K562 (cell line): ENCODE results near the gene DNPEP. TPM values are rescaled to one million over a fixed set of nuclear protein-coding genes. Genes with fewer than 3 reads are reported as not detected.

Experiments
- ATAC-seq: fragments of 200-7000 bp; cut with Tn5 transposase; 3 replicates; pipeline ENCODE4 v1.9.1; 2020; ENCODE audit warnings: moderate library complexity
- BruUV-seq: library from RNA; stranded (reverse); fragments of 400-500 nt; replicated peaks from 2 replicates; lab custom pipeline; 2021; lab: Mats Ljungman, UMichigan
- CTCF ChIA-PET: fragments of 300-600 bp; formaldehyde crosslinking; extraction: SDS; loops from one replicate; lab custom pipeline; 2021; ENCODE audit warnings: low intra/inter-chr PET ratio; lab: Yijun Ruan, JAX
- POLR2A ChIA-PET: fragments of 300-600, 350-650 bp; sonication (Branson Sonifier 250); formaldehyde crosslinking; extraction: SDS; loops from one replicate; lab custom pipeline; 2021; ENCODE audit warnings: antibody characterized with exemption, inconsistent platforms; lab: Yijun Ruan, JAX
- DNase-seq, 4 experiments: peaks; one replicate each; pipeline versions ENCODE4 v3.0.0 to v3.0.0-alpha.2; 2011 to 2018; ENCODE audit warnings: low spot score in 3 of 4, mixed read lengths in 3 of 4; ENCODE audit errors: extremely low read depth in 1 of 4
- FAIRE-seq: peaks from 2 replicates; lab custom pipeline; 2011; peaks lifted over from hg19 to GRCh38; lab: Jason Lieb, UNC
- H2AFZ ChIP-seq: 2 replicates; pipeline ENCODE4 v1.6.0; 2011; ENCODE audit warnings: low read depth, low read length, control low read depth, inconsistent platforms
- H3K27ac ChIP-seq: fragments of 200-600 bp; 3 replicates; pipeline ENCODE4 v1.8.0; 2011; ENCODE audit warnings: low read depth, mild to moderate bottlenecking, control low read depth, inconsistent platforms, low read length, moderate library complexity, mixed read lengths; ENCODE audit errors: extremely low read depth
- H3K27me3 ChIP-seq, 2 experiments: fragments of 300-600 bp in 1 of 2; 2 replicates in 1 of 2; 3 replicates in 1 of 2; pipeline versions ENCODE4 v1.6.0 to v1.8.0; 2011; ENCODE audit warnings: inconsistent platforms in 2 of 2, low read length in 2 of 2, mild to moderate bottlenecking in 1 of 2, mixed read lengths in 1 of 2, moderate library complexity in 1 of 2; ENCODE audit not compliant: control insufficient read depth in 2 of 2, insufficient read depth in 2 of 2
- H3K36me3 ChIP-seq: fragments of 300-600 bp; 3 replicates; pipeline ENCODE4 v1.8.0; 2011; ENCODE audit warnings: mild to moderate bottlenecking, low read length, inconsistent platforms; ENCODE audit not compliant: control insufficient read depth, insufficient read depth
- H3K4me1 ChIP-seq, 2 experiments: fragments of 200-600 bp in 1 of 2; replicated peaks in 1 of 2; 2 replicates in 1 of 2; 3 replicates in 1 of 2; pipeline versions ENCODE4 v1.5.1 to v1.8.0; 2011; ENCODE audit warnings: inconsistent platforms in 2 of 2, low read length in 2 of 2, mild to moderate bottlenecking in 1 of 2, mixed read lengths in 1 of 2, moderate library complexity in 1 of 2; ENCODE audit not compliant: control insufficient read depth in 2 of 2, insufficient read depth in 2 of 2
- H3K4me2 ChIP-seq: 2 replicates; pipeline ENCODE4 v1.6.1; 2011; ENCODE audit warnings: low read length, control low read depth, inconsistent platforms, mixed read lengths; ENCODE audit not compliant: insufficient read depth
- H3K4me3 ChIP-seq: fragments of 200-600 bp; sonication (generic), shearing (Covaris generic); 2 replicates; pipeline ENCODE4 v1.5.1; 2016; ENCODE audit warnings: control low read depth, inconsistent platforms
- H3K79me2 ChIP-seq: fragments of 200-600 bp; 3 replicates; pipeline ENCODE4 v1.8.0; 2011; ENCODE audit warnings: low read length, inconsistent platforms; ENCODE audit not compliant: control insufficient read depth, insufficient read depth
- H3K9ac ChIP-seq, 2 experiments: 2 replicates each; pipeline versions ENCODE4 v1.6.0 to v1.6.1; 2011; ENCODE audit warnings: low read depth in 2 of 2, low read length in 2 of 2, control low read depth in 1 of 2, inconsistent platforms in 1 of 2, mild to moderate bottlenecking in 1 of 2, mixed read lengths in 1 of 2; ENCODE audit not compliant: insufficient read depth in 1 of 2
- H3K9me1 ChIP-seq: one replicate; pipeline ENCODE4 v1.6.0; 2011; ENCODE audit warnings: inconsistent platforms, mild to moderate bottlenecking, low read length, moderate library complexity; ENCODE audit not compliant: control insufficient read depth, insufficient read depth
- H3K9me3 ChIP-seq: replicated peaks from 2 replicates; pipeline ENCODE4 v1.5.1; 2011; ENCODE audit warnings: low read depth, low read length, inconsistent platforms; ENCODE audit not compliant: control insufficient read depth, insufficient read depth
- H4K20me1 ChIP-seq: replicated peaks from 2 replicates; pipeline ENCODE4 v1.6.1; 2011; ENCODE audit warnings: low read length, inconsistent platforms, mixed read lengths; ENCODE audit not compliant: control insufficient read depth, insufficient read depth
- ARID1B ChIP-seq: fragments of 450-650 bp; IDR thresholded peaks from 2 replicates; pipeline ENCODE4 v1.6.1; 2016; ENCODE audit warnings: antibody characterized with exemption, mild to moderate bottlenecking, inconsistent platforms
- ATF1 ChIP-seq, 2 experiments: fragments of 450-650 bp in 1 of 2; IDR thresholded peaks; 2 replicates each; pipeline ENCODE4 v1.6.1; 2016; ENCODE audit warnings: missing compliant biosample characterization in 1 of 2, missing genetic modification characterization in 1 of 2
- ATF3 ChIP-seq, 2 experiments: fragments of 450-650 bp in 1 of 2; sonication (generic) in 1 of 2; formaldehyde crosslinking in 1 of 2; IDR thresholded peaks in 1 of 2; conservative IDR thresholded peaks in 1 of 2; 2 replicates each; pipeline versions ENCODE4 v1.6.1 to v1.8.1; 2016 to 2023; ENCODE audit warnings: mild to moderate bottlenecking in 2 of 2, moderate library complexity in 2 of 2, inconsistent platforms in 1 of 2, missing genetic modification reagents in 1 of 2
- ATF7 ChIP-seq: fragments of 450-650 bp; IDR thresholded peaks from 2 replicates; pipeline ENCODE4 v1.7.1; 2014; ENCODE audit warnings: mild to moderate bottlenecking, moderate library complexity
- C11orf30 ChIP-seq: fragments of 450-650 bp; IDR thresholded peaks from 2 replicates; pipeline ENCODE4 v1.6.1; 2016; ENCODE audit warnings: low read depth, mild to moderate bottlenecking
- CHD2 ChIP-seq: IDR thresholded peaks from 2 replicates; pipeline ENCODE4 v1.6.1; 2011; ENCODE audit warnings: low read depth, low read length
- DPF2 ChIP-seq: fragments of 450-650 bp; IDR thresholded peaks from 2 replicates; pipeline ENCODE4 v1.6.1; 2016
- E2F6 ChIP-seq, 2 experiments: IDR thresholded peaks; 2 replicates each; pipeline ENCODE4 v1.6.1; 2011; ENCODE audit warnings: borderline replicate concordance in 1 of 2, control low read depth in 1 of 2, low read depth in 1 of 2, low read length in 1 of 2, mild to moderate bottlenecking in 1 of 2, mixed read lengths in 1 of 2, moderate library complexity in 1 of 2; ENCODE audit not compliant: insufficient read depth in 1 of 2, insufficient read length in 1 of 2, poor library complexity in 1 of 2, severe bottlenecking in 1 of 2; ENCODE audit errors: extremely low read depth in 1 of 2
- JUN ChIP-seq, 2 experiments: sonication (generic) in 1 of 2; formaldehyde crosslinking in 1 of 2; IDR thresholded peaks; 2 replicates each; pipeline versions ENCODE4 v1.6.1 to v1.8.0; 2012 to 2022; ENCODE audit warnings: borderline replicate concordance in 2 of 2, mild to moderate bottlenecking in 2 of 2, improper control_type of control experiment in 1 of 2, low read depth in 1 of 2, low read length in 1 of 2, missing genetic modification reagents in 1 of 2
- LCOR ChIP-seq: sonication (generic); formaldehyde crosslinking; IDR thresholded peaks from 2 replicates; pipeline ENCODE4 v1.8.0; 2022; ENCODE audit warnings: mild to moderate bottlenecking, missing genetic modification reagents
- MAFG ChIP-seq: fragments of 450-650 bp; conservative IDR thresholded peaks from 2 replicates; pipeline ENCODE4 v1.6.1; 2016; ENCODE audit warnings: missing genetic modification characterization, missing compliant biosample characterization
- MEF2A ChIP-seq: IDR thresholded peaks from 2 replicates; pipeline ENCODE4 v1.6.1; 2011; ENCODE audit warnings: low read depth, mild to moderate bottlenecking, low read length, moderate library complexity; ENCODE audit not compliant: control insufficient read depth
- MEF2D ChIP-seq: conservative IDR thresholded peaks from 2 replicates; pipeline ENCODE4 v1.6.1; 2016; ENCODE audit warnings: low read depth, missing genetic modification characterization, missing compliant biosample characterization
- NFE2L1 ChIP-seq: fragments of 450-650 bp; IDR thresholded peaks from 2 replicates; pipeline ENCODE4 v1.6.1; 2016; ENCODE audit warnings: missing genetic modification characterization, low read depth, mild to moderate bottlenecking, missing compliant biosample characterization, moderate library complexity, borderline replicate concordance
- SIN3A ChIP-seq, 2 experiments: fragments of 150-350 bp in 1 of 2; IDR thresholded peaks; 2 replicates each; pipeline ENCODE4 v1.6.1; 2011 to 2016; ENCODE audit warnings: borderline replicate concordance in 2 of 2, low read depth in 2 of 2, low read length in 2 of 2, mild to moderate bottlenecking in 2 of 2, moderate library complexity in 2 of 2; ENCODE audit not compliant: control insufficient read depth in 1 of 2
- SMARCA4 ChIP-seq: fragments of 450-650 bp; IDR thresholded peaks from 2 replicates; pipeline ENCODE4 v1.6.1; 2016
- ZBTB7A ChIP-seq: IDR thresholded peaks from 2 replicates; pipeline ENCODE4 v1.6.1; 2011; ENCODE audit warnings: low read depth, mild to moderate bottlenecking, low read length, moderate library complexity, borderline replicate concordance; ENCODE audit not compliant: control insufficient read depth
- ZNF316 ChIP-seq: fragments of 450-650 bp; IDR thresholded peaks from 2 replicates; pipeline ENCODE4 v1.6.1; 2016
- ZNF354B ChIP-seq: fragments of 250-450 bp; sonication (Bioruptor Pico); IDR thresholded peaks from 2 replicates; pipeline ENCODE4 v1.4.0; 2020
- ZNF696 ChIP-seq: fragments of 250-450 bp; sonication (Bioruptor Pico); conservative IDR thresholded peaks from 2 replicates; pipeline ENCODE4 v1.4.0; 2020; ENCODE audit warnings: mild to moderate bottlenecking, moderate library complexity
- WGBS: fragments of 100-300 bp; shearing (Covaris generic); methylation state at CpG from one replicate; pipeline ENCODE4 v1.1.6; 2016; ENCODE audit warnings: low coverage, mixed read lengths; ENCODE audit not compliant: insufficient coverage; ENCODE audit errors: missing lambda C conversion rate; 5-methylcytosine and 5-hydroxymethylcytosine counted together
- in situ Hi-C: fragments of 300-500 bp; cut with MboI; formaldehyde crosslinking; loops from 4 replicates; pipeline ENCODE4 v1.15.0; 2018; ENCODE audit warnings: inconsistent platforms, mixed read lengths
- intact Hi-C: fragments of 100-400 bp; cut with micrococcal nuclease; formaldehyde crosslinking; loops from 2 replicates; pipeline ENCODE4 v1.14.2; 2022
- polyA plus RNA-seq, 8 experiments: library from polyadenylated mRNA; depleted of rRNA in 4 of 8; stranded (reverse) in 5 of 8; unstranded in 3 of 8; fragments of >200 nt; fragmentation: Nextera tagmentation in 2 of 8; fragmentation: Illumina TruSeq in 1 of 8; extraction: Ambion mirVana in 2 of 8; extraction: Trizol in 1 of 8; gene quantifications; 2 replicates each; pipeline versions ENCODE4 v1.2.1 to v1.2.3, GENCODE V29; 2011 to 2014; ENCODE audit warnings: inconsistent platforms in 1 of 8, missing spikeins in 1 of 8
- total RNA-seq, 7 experiments: library from RNA; depleted of rRNA in 6 of 7; stranded (reverse); fragments of >200 nt in 6 of 7; fragmentation: Illumina TruSeq in 2 of 7; extraction: Trizol in 2 of 7; gene quantifications; 2 replicates each; pipeline versions ENCODE4 v1.2.1 to v1.2.3, GENCODE V29; 2011 to 2021; ENCODE audit warnings: low replicate concordance in 1 of 7

DNPEP gene
- total and polyA plus RNA-seq, 9 of the 15 experiments (the other 6 are each of a cell fraction or from before 2014, with no cell fraction given), result 34.6 to 71.4 (median 45.5) TPM

- no peaks in the 10 kb centered on the region for H4K20me1 ChIP-seq
- intact Hi-C loops, result no loop called here
- peak overlapping the region; percentile 62; the same call in 1 of the 2 replicates for H2AFZ ChIP-seq
- peaks cover 17% of the 10 kb centered on the region in 2 experiments for H3K4me1 ChIP-seq
- ATAC-seq, result peak; percentile 46
- no peaks in the 10 kb centered on the region for H3K27me3 ChIP-seq
- H3K9ac ChIP-seq, result peak overlapping the region in 1 of 2 experiments; percentile 27; a peak in 1 of 4 replicates
- no peak overlapping the region; the same call in 1 of the 2 replicates for H3K4me2 ChIP-seq
- H3K36me3 ChIP-seq, result no peaks in the 10 kb centered on the region
- no peaks in the 10 kb centered on the region for H3K9me1 ChIP-seq
- no peaks in the 10 kb centered on the region for H3K9me3 ChIP-seq
- no TSS peak for BruUV-seq
- no peak for FAIRE-seq
- ChIA-PET CTCF (no interaction called here), POLR2A (no interaction called here)
- no peaks in the 10 kb centered on the region for H3K79me2 ChIP-seq
- DNase-seq, result peak in 1 of 4 experiments; percentile 50
- in situ Hi-C loops, result loop anchor here (5.0 kb wide), 1 partner anchor 125 kb away; no protein-coding TSS in a partner anchor
- WGBS, result 20% methylated on average over 1 of the region's 3 CpGs
- peak overlapping the region; percentile 31; the same call in 1 of the 3 replicates for H3K27ac ChIP-seq
- H3K4me3 ChIP-seq, result no peak overlapping the region
- TF ChIP-seq C11orf30 (peak; percentile 63), JUN (IDR thresholded peaks at IDR 0.05; ENCODE audit: borderline replicate concordance, low read depth, low read length) (0 out of 2 replicates have a peak, but pooled peaks have one; percentile 4), JUN (CRISPR knock-in tag; IDR thresholded peaks at IDR 0.05; ENCODE audit: borderline replicate concordance) (no peak), SMARCA4 (no peak), ARID1B (peak; percentile 11; the same call in 1 of the 2 replicates), CHD2 (no peak), LCOR (CRISPR knock-in tag) (no peak), ZBTB7A (peak; percentile 68), ZNF354B (CRISPR knock-in tag) (no peak), MEF2D (tag) (peak; percentile 87), MEF2A (peak; percentile 81), NFE2L1 (tag) (0 out of 2 replicates have a peak, but pooled peaks have one; percentile 11), E2F6 (IDR thresholded peaks at IDR 0.05; ENCODE audit: borderline replicate concordance in 1 of 2, extremely low read depth in 1 of 2, insufficient read depth in 1 of 2, insufficient read length in 1 of 2, low read depth in 1 of 2, low read length in 1 of 2, poor library complexity in 1 of 2, severe bottlenecking in 1 of 2) (no peak), ATF3 (IDR thresholded peaks at IDR 0.05) (peak; percentile 62), ATF3 (CRISPR knock-in tag; conservative IDR thresholded peaks at IDR 0.05) (no peak), ZNF696 (no peak), ATF1 (CRISPR knock-in tag; IDR thresholded peaks at IDR 0.05) (no peak), ATF1 (tag; IDR thresholded peaks at IDR 0.05) (no peak), SIN3A (IDR thresholded peaks at IDR 0.05; ENCODE audit: borderline replicate concordance in 2 of 2, control insufficient read depth in 1 of 2, low read depth in 2 of 2, low read length in 2 of 2) (no peak), ATF7 (peak; percentile 46; the same call in 1 of the 2 replicates), MAFG (tag) (peak; percentile 43), ZNF316 (peak; percentile 44), DPF2 (0 out of 2 replicates have a peak, but pooled peaks have one; percentile 6)
Measured at GRCh38 chr2:219406861-219407230, 19.1 kb upstream of the DNPEP start.
